ENCODE measurements around the gene CWC27.
A peak's percentile ranks its signal among the peaks of the same experiment; 100 is the strongest.

CWC27 gene

DNA sequence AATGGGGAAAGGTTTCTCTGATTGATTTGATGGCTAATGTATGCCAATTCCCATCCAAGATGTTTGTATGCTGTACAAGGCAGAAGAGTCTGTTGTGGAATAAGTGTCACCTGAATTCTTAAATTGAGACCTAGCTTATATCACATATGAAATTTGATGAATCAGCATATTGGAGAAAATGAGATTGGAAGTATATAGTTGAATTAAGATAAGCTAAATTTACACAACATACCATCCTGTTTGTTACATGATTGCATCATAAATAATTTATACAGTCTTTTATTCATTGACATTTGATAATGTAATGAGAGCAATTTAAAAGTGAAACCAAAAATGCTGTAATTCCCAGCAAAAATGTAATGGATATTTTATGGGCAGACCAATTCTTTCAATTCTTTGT is 1.1 kb downstream of the CWC27 start:
- TF ChIP-seq, protein P1, sequence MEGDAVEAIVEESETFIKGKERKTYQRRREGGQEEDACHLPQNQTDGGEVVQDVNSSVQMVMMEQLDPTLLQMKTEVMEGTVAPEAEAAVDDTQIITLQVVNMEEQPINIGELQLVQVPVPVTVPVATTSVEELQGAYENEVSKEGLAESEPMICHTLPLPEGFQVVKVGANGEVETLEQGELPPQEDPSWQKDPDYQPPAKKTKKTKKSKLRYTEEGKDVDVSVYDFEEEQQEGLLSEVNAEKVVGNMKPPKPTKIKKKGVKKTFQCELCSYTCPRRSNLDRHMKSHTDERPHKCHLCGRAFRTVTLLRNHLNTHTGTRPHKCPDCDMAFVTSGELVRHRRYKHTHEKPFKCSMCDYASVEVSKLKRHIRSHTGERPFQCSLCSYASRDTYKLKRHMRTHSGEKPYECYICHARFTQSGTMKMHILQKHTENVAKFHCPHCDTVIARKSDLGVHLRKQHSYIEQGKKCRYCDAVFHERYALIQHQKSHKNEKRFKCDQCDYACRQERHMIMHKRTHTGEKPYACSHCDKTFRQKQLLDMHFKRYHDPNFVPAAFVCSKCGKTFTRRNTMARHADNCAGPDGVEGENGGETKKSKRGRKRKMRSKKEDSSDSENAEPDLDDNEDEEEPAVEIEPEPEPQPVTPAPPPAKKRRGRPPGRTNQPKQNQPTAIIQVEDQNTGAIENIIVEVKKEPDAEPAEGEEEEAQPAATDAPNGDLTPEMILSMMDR (conservative IDR thresholded peaks at IDR 0.05; ENCODE audit: low read length), result no peak
- no peak for TF ChIP-seq EZH2phosphoT487 (IDR thresholded peaks at IDR 0.05; ENCODE audit: borderline replicate concordance)
- peak overlapping the region; percentile 89 for H3K9ac ChIP-seq (ENCODE audit: low read depth, low read length, poor library complexity, severe bottlenecking)
- H3K4me3 ChIP-seq (ENCODE audit: low read length, poor library complexity, severe bottlenecking), result peak overlapping the region; percentile 92
- peaks cover 70% of the 10 kb centered on the region for H3K4me1 ChIP-seq (ENCODE audit: insufficient read depth, low read length, poor library complexity, severe bottlenecking)
- peaks cover 10% of the 10 kb centered on the region for H4K20me1 ChIP-seq (ENCODE audit: insufficient read depth, low read length, poor library complexity, severe bottlenecking)
- H3K36me3 ChIP-seq (ENCODE audit: insufficient read depth, low read length), result no peaks in the 10 kb centered on the region
- no peaks in the 10 kb centered on the region for H3K27me3 ChIP-seq (ENCODE audit: insufficient read depth, low read length, poor library complexity, severe bottlenecking)
- H3K4me2 ChIP-seq (ENCODE audit: low read depth, low read length, poor library complexity, severe bottlenecking), result peak overlapping the region; percentile 88
- H2AFZ ChIP-seq (ENCODE audit: low read length), result no peak overlapping the region
- H3K9me3 ChIP-seq (ENCODE audit: insufficient read depth, low read depth, low read length), result no peaks in the 10 kb centered on the region
- no peaks in the 10 kb centered on the region for H3F3A ChIP-seq (ENCODE audit: low read depth)
- H3K79me2 ChIP-seq (ENCODE audit: insufficient read depth, low read length), result peaks cover 81% of the 10 kb centered on the region
- H3K9me2 ChIP-seq (replicated peaks; ENCODE audit: low read depth, low read length), result no peaks in the 10 kb centered on the region

DNA sequence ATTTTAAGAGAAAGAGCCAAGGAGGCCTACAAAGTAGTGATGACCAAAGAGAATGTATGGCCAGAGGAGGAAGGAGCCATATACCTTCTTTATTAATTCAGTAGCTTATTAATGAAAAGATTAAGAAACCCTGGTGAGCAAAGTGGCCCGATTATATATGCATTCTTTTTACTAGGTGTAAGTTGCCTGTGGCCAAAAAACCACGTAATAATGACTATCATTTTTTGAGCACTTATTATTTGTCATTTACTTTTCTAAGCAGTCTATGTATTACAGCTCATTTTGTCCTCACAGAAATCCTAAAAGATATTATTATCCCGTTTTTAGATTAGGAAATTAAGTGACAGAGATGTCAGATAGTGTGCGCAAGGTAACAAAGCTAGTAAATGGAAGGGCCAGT is 3.0 kb downstream of the CWC27 start:
- TF ChIP-seq, protein P1 (conservative IDR thresholded peaks at IDR 0.05; ENCODE audit: low read length), result no peak
- no peak for TF ChIP-seq EZH2phosphoT487 (IDR thresholded peaks at IDR 0.05; ENCODE audit: borderline replicate concordance)
- no peaks in the 10 kb centered on the region for H3K36me3 ChIP-seq (ENCODE audit: insufficient read depth, low read length)
- no peaks in the 10 kb centered on the region for H3F3A ChIP-seq (ENCODE audit: low read depth)
- H3K4me1 ChIP-seq (ENCODE audit: insufficient read depth, low read length, poor library complexity, severe bottlenecking), result peaks cover 70% of the 10 kb centered on the region
- no peaks in the 10 kb centered on the region for H4K20me1 ChIP-seq (ENCODE audit: insufficient read depth, low read length, poor library complexity, severe bottlenecking)
- H3K27me3 ChIP-seq (ENCODE audit: insufficient read depth, low read length, poor library complexity, severe bottlenecking), result no peaks in the 10 kb centered on the region
- peak overlapping the region; percentile 88 for H3K4me2 ChIP-seq (ENCODE audit: low read depth, low read length, poor library complexity, severe bottlenecking)
- no peaks in the 10 kb centered on the region for H3K9me2 ChIP-seq (replicated peaks; ENCODE audit: low read depth, low read length)
- H3K9ac ChIP-seq (ENCODE audit: low read depth, low read length, poor library complexity, severe bottlenecking), result no peak overlapping the region
- no peak overlapping the region for H2AFZ ChIP-seq (ENCODE audit: low read length)
- no peak overlapping the region for H3K4me3 ChIP-seq (ENCODE audit: low read length, poor library complexity, severe bottlenecking)
- H3K9me3 ChIP-seq (ENCODE audit: insufficient read depth, low read depth, low read length), result no peaks in the 10 kb centered on the region
- peaks cover 62% of the 10 kb centered on the region for H3K79me2 ChIP-seq (ENCODE audit: insufficient read depth, low read length)

DNA sequence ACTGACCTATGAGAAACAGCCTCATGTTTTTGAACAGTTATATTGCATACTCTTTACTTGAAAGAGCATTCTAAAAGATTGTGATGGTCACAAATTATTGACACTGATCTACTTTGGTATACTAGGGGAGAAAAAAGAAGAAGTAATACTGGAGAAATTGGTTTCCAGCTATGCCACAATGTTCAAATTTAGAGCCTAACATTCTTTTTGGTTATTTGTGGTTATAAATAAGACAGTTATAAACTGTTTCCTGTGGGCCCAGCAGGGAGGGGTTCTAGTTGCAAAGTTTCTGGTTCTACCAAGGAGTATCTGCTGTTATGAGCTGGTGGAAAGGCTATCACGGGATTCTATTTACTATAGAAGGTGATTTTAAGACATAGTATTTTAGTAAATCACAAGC is 4.8 kb downstream of the CWC27 start:
- H3K4me2 ChIP-seq (ENCODE audit: low read depth, low read length, poor library complexity, severe bottlenecking), result peak overlapping the region; percentile 74

More for the DNA sequence above, 4.8 kb downstream of the CWC27 start:
- H3K9ac ChIP-seq (ENCODE audit: low read depth, low read length, poor library complexity, severe bottlenecking), result peak overlapping the region; percentile 23
- no peaks in the 10 kb centered on the region for H3K9me3 ChIP-seq (ENCODE audit: insufficient read depth, low read depth, low read length)
- no peaks in the 10 kb centered on the region for H3K9me2 ChIP-seq (replicated peaks; ENCODE audit: low read depth, low read length)
- no peaks in the 10 kb centered on the region for H3F3A ChIP-seq (ENCODE audit: low read depth)
- peaks cover 63% of the 10 kb centered on the region for H3K4me1 ChIP-seq (ENCODE audit: insufficient read depth, low read length, poor library complexity, severe bottlenecking)
- no peaks in the 10 kb centered on the region for H3K36me3 ChIP-seq (ENCODE audit: insufficient read depth, low read length)
- H3K4me3 ChIP-seq (ENCODE audit: low read length, poor library complexity, severe bottlenecking), result peak overlapping the region; percentile 63
- H2AFZ ChIP-seq (ENCODE audit: low read length), result 0 out of 2 replicates have a peak overlapping the region, but pooled peaks have one; percentile 48
- no peaks in the 10 kb centered on the region for H4K20me1 ChIP-seq (ENCODE audit: insufficient read depth, low read length, poor library complexity, severe bottlenecking)
- peaks cover 45% of the 10 kb centered on the region for H3K79me2 ChIP-seq (ENCODE audit: insufficient read depth, low read length)
- no peaks in the 10 kb centered on the region for H3K27me3 ChIP-seq (ENCODE audit: insufficient read depth, low read length, poor library complexity, severe bottlenecking)
- TF ChIP-seq, protein P1 (conservative IDR thresholded peaks at IDR 0.05; ENCODE audit: low read length), result no peak
- TF ChIP-seq EZH2phosphoT487 (IDR thresholded peaks at IDR 0.05; ENCODE audit: borderline replicate concordance), result no peak
